ENCODE results near the gene KCNK2.

KCNK2 gene

GRCh38 chr1:215188302-215188950 is 105.9 kb downstream of the KCNK2 start:
- no peaks in the 10 kb centered on the region for H3K79me2 ChIP-seq (ENCODE audit: insufficient read depth, low read depth)
- no peak overlapping the region for H2AFZ ChIP-seq (ENCODE audit: low read depth)
- no peaks in the 10 kb centered on the region for H3K4me1 ChIP-seq (ENCODE audit: low read depth, poor library complexity, severe bottlenecking)
- no peak for TF ChIP-seq CTCF (conservative IDR thresholded peaks at IDR 0.05; ENCODE audit: low read depth, low read length)
- H3K9ac ChIP-seq, result no peak overlapping the region
- H3K36me3 ChIP-seq (ENCODE audit: insufficient read depth), result no peaks in the 10 kb centered on the region
- H4K20me1 ChIP-seq (ENCODE audit: insufficient read depth), result no peaks in the 10 kb centered on the region
- no peak overlapping the region for H3K4me2 ChIP-seq
- no peaks in the 10 kb centered on the region for H3K27me3 ChIP-seq (ENCODE audit: insufficient read depth, low read depth)
- no peak overlapping the region for H3K4me3 ChIP-seq (IDR thresholded peaks at IDR 0.05; ENCODE audit: insufficient read depth, low read depth, low read length)
- no peak overlapping the region for H3K27ac ChIP-seq

DNA sequence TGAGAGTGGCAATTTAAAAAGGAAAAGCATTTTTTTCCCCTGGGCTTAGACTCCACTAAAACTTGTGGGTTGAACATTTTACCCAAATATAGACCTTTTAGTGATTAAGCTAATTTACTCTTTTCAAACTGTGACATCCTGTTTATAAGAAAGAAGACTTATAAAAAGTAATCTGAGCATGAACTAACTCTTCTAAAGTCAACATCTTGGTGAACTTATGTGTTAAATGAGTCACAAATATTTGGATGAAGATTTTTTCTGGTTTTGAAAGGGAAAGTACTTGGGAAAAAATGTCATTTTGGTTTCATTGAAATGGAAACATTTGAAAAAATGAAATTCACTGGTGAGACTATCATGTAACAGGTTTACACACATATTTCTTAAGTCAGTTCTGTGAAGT is 109.8 kb downstream of the KCNK2 start:
- H3K4me2 ChIP-seq, result no peak overlapping the region
- no peaks in the 10 kb centered on the region for H3K79me2 ChIP-seq (ENCODE audit: insufficient read depth, low read depth)
- no peaks in the 10 kb centered on the region for H3K27me3 ChIP-seq (ENCODE audit: insufficient read depth, low read depth)
- H3K36me3 ChIP-seq (ENCODE audit: insufficient read depth), result no peaks in the 10 kb centered on the region
- H3K4me1 ChIP-seq (ENCODE audit: low read depth, poor library complexity, severe bottlenecking), result no peaks in the 10 kb centered on the region
- H3K9ac ChIP-seq, result no peak overlapping the region
- no peaks in the 10 kb centered on the region for H4K20me1 ChIP-seq (ENCODE audit: insufficient read depth)
- no peak for TF ChIP-seq CTCF (conservative IDR thresholded peaks at IDR 0.05; ENCODE audit: low read depth, low read length)
- no peak overlapping the region for H3K27ac ChIP-seq
- H2AFZ ChIP-seq (ENCODE audit: low read depth), result no peak overlapping the region
- no peak overlapping the region for H3K4me3 ChIP-seq (IDR thresholded peaks at IDR 0.05; ENCODE audit: insufficient read depth, low read depth, low read length)

DNA sequence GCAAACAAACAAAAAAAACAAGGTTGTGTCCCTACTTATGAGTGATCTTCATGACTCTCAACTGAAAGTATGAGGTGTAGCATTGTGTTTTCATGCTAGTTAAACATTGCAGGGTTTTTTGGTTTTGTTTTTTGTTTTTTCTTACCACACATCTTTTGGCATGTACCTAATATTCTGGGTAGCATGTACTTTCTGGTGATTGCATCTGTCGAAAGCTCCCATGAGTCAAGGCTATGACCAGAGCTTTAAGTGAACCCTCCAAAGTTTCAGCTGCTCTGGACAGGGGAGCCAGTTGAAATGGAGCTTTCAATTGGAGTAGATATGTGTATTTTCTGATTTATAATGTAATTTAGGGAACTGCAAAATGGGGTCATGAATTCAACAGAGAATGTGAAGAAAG is 115.5 kb downstream of the KCNK2 start:
- Histone ChIP-seq H2AFZ (ENCODE audit: low read depth) (no peak overlapping the region), H3K9ac (no peak overlapping the region), H3K4me3 (IDR thresholded peaks at IDR 0.05; ENCODE audit: insufficient read depth, low read depth, low read length) (no peak overlapping the region), H3K27ac (no peak overlapping the region), H3K79me2 (ENCODE audit: insufficient read depth, low read depth) (no peaks in the 10 kb centered on the region), H3K27me3 (ENCODE audit: insufficient read depth, low read depth) (no peaks in the 10 kb centered on the region), H4K20me1 (ENCODE audit: insufficient read depth) (no peaks in the 10 kb centered on the region), H3K4me1 (ENCODE audit: low read depth, poor library complexity, severe bottlenecking) (no peaks in the 10 kb centered on the region), H3K4me2 (no peak overlapping the region), H3K36me3 (ENCODE audit: insufficient read depth) (no peaks in the 10 kb centered on the region)
- TF ChIP-seq CTCF (conservative IDR thresholded peaks at IDR 0.05; ENCODE audit: low read depth, low read length), result no peak

DNA sequence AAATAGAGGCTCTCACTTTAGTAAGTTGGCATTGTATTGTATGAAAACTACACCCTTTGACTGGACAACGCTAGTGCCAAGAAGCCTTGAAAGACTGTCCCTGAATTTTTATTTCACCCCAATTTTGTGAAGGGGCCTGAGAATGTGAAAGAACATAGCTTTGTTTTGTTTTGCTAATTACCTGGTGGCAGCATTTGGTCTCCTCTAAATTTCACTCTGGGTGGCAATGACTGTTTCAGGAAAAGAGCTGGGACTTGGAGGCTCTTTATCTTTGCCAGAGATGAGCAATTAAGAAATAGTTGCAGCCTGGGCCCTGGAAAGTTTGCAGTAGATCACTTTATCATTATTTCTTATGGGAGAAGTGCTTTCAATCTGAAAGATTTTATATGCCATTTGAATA is 117.6 kb downstream of the KCNK2 start:
- Histone ChIP-seq H4K20me1 (ENCODE audit: insufficient read depth) (no peaks in the 10 kb centered on the region), H3K4me3 (IDR thresholded peaks at IDR 0.05; ENCODE audit: insufficient read depth, low read depth, low read length) (no peak overlapping the region), H3K27me3 (ENCODE audit: insufficient read depth, low read depth) (no peaks in the 10 kb centered on the region), H3K79me2 (ENCODE audit: insufficient read depth, low read depth) (no peaks in the 10 kb centered on the region), H3K4me2 (no peak overlapping the region), H3K36me3 (ENCODE audit: insufficient read depth) (no peaks in the 10 kb centered on the region), H3K4me1 (ENCODE audit: low read depth, poor library complexity, severe bottlenecking) (no peaks in the 10 kb centered on the region), H2AFZ (ENCODE audit: low read depth) (no peak overlapping the region), H3K27ac (no peak overlapping the region), H3K9ac (no peak overlapping the region)
- no peak for TF ChIP-seq CTCF (conservative IDR thresholded peaks at IDR 0.05; ENCODE audit: low read depth, low read length)
